Measurements from ENCODE around the gene NAALADL2. TPM values are rescaled to one million over a fixed set of nuclear protein-coding genes. Genes with fewer than 3 reads are reported as not detected.

The NAALADL2 gene
- total RNA-seq, 1 experiment from 2014 or later: 1.6 TPM

DNA sequence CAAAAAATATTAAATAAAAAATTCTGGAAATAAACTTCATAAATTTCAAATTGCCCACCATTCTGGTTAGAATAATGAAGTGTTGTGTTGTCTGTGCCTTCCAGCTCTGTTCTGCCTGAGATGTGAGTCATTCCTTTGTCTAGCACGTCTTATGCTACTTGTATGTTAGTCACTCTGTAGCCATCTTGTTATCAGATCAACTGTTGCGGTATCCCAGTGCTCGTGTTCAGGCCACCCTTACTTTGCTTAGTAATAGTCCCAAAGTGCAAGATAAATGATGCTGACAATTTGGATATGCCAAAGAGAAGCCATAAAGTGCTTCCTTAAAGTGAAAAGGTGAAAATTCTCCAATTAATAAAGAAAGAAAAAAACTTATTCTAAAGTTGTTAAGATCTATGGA, 527.5 kb downstream of the NAALADL2 start:
- Histone ChIP-seq H3T11ph (ENCODE audit: low read length) (no peak overlapping the region), H3K9me3 (ENCODE audit: control insufficient read depth, low read depth, low read length) (no peaks in the 10 kb centered on the region), H4K91ac (ENCODE audit: insufficient read length, low read depth, low read length) (no peak overlapping the region), H2AK5ac (ENCODE audit: insufficient read length, low read length) (no peak overlapping the region), H2AFZ (ENCODE audit: low read length) (no peak overlapping the region), H3K79me1 (ENCODE audit: insufficient read depth, low read depth, low read length, poor library complexity, severe bottlenecking) (no peaks in the 10 kb centered on the region), H2BK120ac (ENCODE audit: low read depth, low read length, poor library complexity, severe bottlenecking) (no peak overlapping the region), H3K18ac (ENCODE audit: insufficient read length, low read depth, low read length) (no peak overlapping the region), H2BK12ac (ENCODE audit: insufficient read length, low read depth, low read length) (no peak overlapping the region), H3K14ac (ENCODE audit: insufficient read depth, low read length) (no peak overlapping the region), H4K8ac (replicated peaks; ENCODE audit: insufficient read length, low read depth, low read length) (no peak overlapping the region), H3K27me3 (ENCODE audit: insufficient read depth, low read length) (no peaks in the 10 kb centered on the region), H2BK20ac (ENCODE audit: low read depth, low read length, poor library complexity, severe bottlenecking) (no peak overlapping the region), H3K23ac (ENCODE audit: insufficient read length, low read depth, low read length) (no peak overlapping the region), H3K4me1 (ENCODE audit: insufficient read depth, low read length) (no peaks in the 10 kb centered on the region), H3K79me2 (ENCODE audit: insufficient read depth, low read length) (no peaks in the 10 kb centered on the region), H2BK5ac (ENCODE audit: insufficient read length, low read length) (no peak overlapping the region), H3K23me2 (ENCODE audit: insufficient read length, low read depth, low read length, poor library complexity, severe bottlenecking) (no peaks in the 10 kb centered on the region), H3K27ac (ENCODE audit: insufficient read length, low read depth, low read length) (no peak overlapping the region), H2BK15ac (ENCODE audit: low read depth, low read length) (no peak overlapping the region), H3K4ac (ENCODE audit: low read depth, low read length) (no peak overlapping the region), H4K5ac (ENCODE audit: insufficient read length, low read depth, low read length) (no peak overlapping the region), H3K56ac (ENCODE audit: insufficient read length, low read depth, low read length) (no peak overlapping the region), H3K4me2 (ENCODE audit: insufficient read depth, insufficient read length, low read length) (no peak overlapping the region), H3K9ac (ENCODE audit: extremely low read depth, insufficient read length, low read length) (no peak overlapping the region), H4K20me1 (ENCODE audit: control insufficient read depth, insufficient read depth, insufficient read length) (no peaks in the 10 kb centered on the region)
- H3K4me3 Mint-ChIP-seq: no peak overlapping the region
- H3K4me1 Mint-ChIP-seq: peaks cover 6 to 9% of the 10 kb centered on the region in 2 experiments
- WGBS (ENCODE audit: extremely low coverage, insufficient read length, low lambda C conversion rate): no CpG with 5 or more reads among the region's 3 CpGs
- H3K36me3 Mint-ChIP-seq (ENCODE audit: insufficient read depth in 1 of 3, low read depth in 3 of 3): no peaks in the 10 kb centered on the region
- no peak for DNase-seq
- TF ChIP-seq, protein P1, sequence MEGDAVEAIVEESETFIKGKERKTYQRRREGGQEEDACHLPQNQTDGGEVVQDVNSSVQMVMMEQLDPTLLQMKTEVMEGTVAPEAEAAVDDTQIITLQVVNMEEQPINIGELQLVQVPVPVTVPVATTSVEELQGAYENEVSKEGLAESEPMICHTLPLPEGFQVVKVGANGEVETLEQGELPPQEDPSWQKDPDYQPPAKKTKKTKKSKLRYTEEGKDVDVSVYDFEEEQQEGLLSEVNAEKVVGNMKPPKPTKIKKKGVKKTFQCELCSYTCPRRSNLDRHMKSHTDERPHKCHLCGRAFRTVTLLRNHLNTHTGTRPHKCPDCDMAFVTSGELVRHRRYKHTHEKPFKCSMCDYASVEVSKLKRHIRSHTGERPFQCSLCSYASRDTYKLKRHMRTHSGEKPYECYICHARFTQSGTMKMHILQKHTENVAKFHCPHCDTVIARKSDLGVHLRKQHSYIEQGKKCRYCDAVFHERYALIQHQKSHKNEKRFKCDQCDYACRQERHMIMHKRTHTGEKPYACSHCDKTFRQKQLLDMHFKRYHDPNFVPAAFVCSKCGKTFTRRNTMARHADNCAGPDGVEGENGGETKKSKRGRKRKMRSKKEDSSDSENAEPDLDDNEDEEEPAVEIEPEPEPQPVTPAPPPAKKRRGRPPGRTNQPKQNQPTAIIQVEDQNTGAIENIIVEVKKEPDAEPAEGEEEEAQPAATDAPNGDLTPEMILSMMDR (conservative IDR thresholded peaks at IDR 0.05): no peak
- H3K27me3 Mint-ChIP-seq (ENCODE audit: low read depth): no peaks in the 10 kb centered on the region
- no peak overlapping the region for H3K27ac Mint-ChIP-seq
- H3K9me3 Mint-ChIP-seq: no peaks in the 10 kb centered on the region

Data from H9 (cell line).